SK-N-MC (cell line): ENCODE measurements around the gene CD70.
"Not testable (repeated sequence)": the region's sequence is repeated elsewhere in the genome, so short reads cannot be mapped to it uniquely, and the experiment has no call there.

Experiments used
- EZH2 ChIP-seq: fragments of 200-600 bp; sonication (generic); IDR thresholded peaks from one replicate; pipeline ENCODE4 v1.6.1; 2017; ENCODE audit warnings: antibody characterized with exemption
- POLR2AphosphoS5 ChIP-seq: IDR thresholded peaks from 2 replicates; pipeline ENCODE4 v1.6.1; 2012; ENCODE audit warnings: mild to moderate bottlenecking, low read depth, low read length, borderline replicate concordance

DNA sequence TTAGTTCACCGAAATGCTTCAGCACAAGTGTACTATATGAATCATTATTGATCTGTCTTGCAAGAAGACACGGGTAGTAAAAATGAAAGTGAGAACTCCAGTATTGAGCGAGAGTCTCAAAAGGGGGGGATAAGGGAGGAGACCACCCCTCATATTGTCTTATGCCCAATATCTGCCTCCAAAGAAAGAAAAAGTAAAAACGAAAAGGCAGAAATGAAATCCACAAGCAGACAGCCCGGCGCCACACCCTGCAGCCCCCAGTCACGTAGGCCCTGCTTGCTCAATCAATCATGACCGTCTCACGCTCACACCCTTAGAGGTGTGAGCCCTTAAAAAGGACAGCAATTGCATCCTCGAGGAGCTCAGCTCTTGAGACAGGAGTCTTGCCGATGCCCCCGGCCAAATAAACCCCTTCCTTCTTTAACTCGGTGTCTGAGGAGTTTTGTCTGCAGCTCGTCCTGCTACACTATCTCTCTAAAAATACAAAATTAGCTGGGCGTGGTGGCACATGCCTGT lies 10.6 kb upstream of the CD70 start:
- not testable (repeated sequence) for TF ChIP-seq EZH2, POLR2AphosphoS5
